ENCODE measurements around the gene DLG5.

DNA sequence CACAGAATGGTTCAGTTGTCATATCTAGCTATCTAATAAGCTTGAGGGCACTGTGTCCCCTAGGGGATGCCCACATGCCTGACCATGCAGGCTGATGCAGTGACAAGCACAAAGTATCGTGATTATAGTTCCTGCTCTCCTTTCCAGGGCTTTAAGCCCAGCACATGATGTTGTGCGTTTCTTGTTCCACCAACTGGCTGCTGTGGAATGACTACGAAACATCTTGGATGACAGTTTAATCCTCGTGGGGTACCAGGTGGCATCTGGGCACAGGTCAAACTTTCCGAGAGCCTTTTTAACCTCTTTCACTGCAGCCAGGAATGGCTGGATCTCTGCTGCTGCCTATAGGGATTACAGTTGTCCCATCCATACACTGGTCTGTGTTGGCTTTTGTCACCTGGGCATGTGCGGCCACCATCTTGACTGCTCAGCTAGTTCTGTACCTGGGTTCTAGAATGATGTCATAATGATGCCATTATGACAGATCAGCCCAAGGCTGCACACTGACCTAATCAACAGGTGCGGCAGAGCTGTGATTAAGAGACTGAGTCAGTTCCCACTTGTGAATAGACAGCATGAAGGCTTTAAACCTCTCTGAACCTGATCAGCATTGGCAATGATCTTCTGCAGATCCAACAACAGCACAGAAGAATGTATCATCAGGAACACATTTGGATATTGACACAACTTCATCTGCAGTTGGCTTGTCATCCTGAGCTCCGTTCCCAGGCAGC lies 144.1 kb downstream of the DLG5 start:
- TF ChIP-seq POLR2A (IDR thresholded peaks at IDR 0.05): no peak
- TF ChIP-seq, protein P1, sequence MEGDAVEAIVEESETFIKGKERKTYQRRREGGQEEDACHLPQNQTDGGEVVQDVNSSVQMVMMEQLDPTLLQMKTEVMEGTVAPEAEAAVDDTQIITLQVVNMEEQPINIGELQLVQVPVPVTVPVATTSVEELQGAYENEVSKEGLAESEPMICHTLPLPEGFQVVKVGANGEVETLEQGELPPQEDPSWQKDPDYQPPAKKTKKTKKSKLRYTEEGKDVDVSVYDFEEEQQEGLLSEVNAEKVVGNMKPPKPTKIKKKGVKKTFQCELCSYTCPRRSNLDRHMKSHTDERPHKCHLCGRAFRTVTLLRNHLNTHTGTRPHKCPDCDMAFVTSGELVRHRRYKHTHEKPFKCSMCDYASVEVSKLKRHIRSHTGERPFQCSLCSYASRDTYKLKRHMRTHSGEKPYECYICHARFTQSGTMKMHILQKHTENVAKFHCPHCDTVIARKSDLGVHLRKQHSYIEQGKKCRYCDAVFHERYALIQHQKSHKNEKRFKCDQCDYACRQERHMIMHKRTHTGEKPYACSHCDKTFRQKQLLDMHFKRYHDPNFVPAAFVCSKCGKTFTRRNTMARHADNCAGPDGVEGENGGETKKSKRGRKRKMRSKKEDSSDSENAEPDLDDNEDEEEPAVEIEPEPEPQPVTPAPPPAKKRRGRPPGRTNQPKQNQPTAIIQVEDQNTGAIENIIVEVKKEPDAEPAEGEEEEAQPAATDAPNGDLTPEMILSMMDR (IDR thresholded peaks at IDR 0.05): no peak
